Adipocyte (in vitro differentiated cells): ENCODE data around the gene RPS6KA1.
"Not testable (repeated sequence)": the region's sequence is repeated elsewhere in the genome, so short reads cannot be mapped to it uniquely, and the experiment has no call there.

ENCODE experiments used
- DNase-seq: peaks from one replicate; pipeline ENCODE4 v3.0.0-alpha.2; 2015; ENCODE audit warnings: low read depth
- H3K27me3 ChIP-seq: replicated peaks from 2 replicates; pipeline ENCODE4 v1.7.0; 2013; ENCODE audit warnings: mild to moderate bottlenecking, low read length, moderate library complexity; ENCODE audit not compliant: control insufficient read depth, insufficient read depth
- H3K36me3 ChIP-seq: 2 replicates; pipeline ENCODE4 v1.7.0; 2013; ENCODE audit warnings: low read length, mild to moderate bottlenecking, moderate library complexity; ENCODE audit not compliant: control insufficient read depth, insufficient read depth, severe bottlenecking
- H3K4me1 ChIP-seq: 2 replicates; pipeline ENCODE4 v1.7.0; 2013; ENCODE audit warnings: mild to moderate bottlenecking, low read length, moderate library complexity; ENCODE audit not compliant: control insufficient read depth, insufficient read depth
- H3K4me3 ChIP-seq: 2 replicates; pipeline ENCODE4 v1.7.0; 2013; ENCODE audit warnings: mild to moderate bottlenecking, low read length, moderate library complexity
- H3K9ac ChIP-seq: 2 replicates; pipeline ENCODE4 v1.7.0; 2013; ENCODE audit warnings: mild to moderate bottlenecking, low read length, moderate library complexity
- H3K9me3 ChIP-seq: 2 replicates; pipeline ENCODE4 v1.7.0; 2013; ENCODE audit warnings: mild to moderate bottlenecking, low read length, moderate library complexity; ENCODE audit not compliant: control insufficient read depth

The RPS6KA1 gene

GRCh38 chr1:26580116-26580515, 50.6 kb downstream of the RPS6KA1 start:
- Histone ChIP-seq H3K4me1 (peaks cover 29% of the 10 kb centered on the region), H3K9ac (no peak overlapping the region), H3K4me3 (no peak overlapping the region), H3K27me3 (no peaks in the 10 kb centered on the region), H3K9me3 (no peaks in the 10 kb centered on the region), H3K36me3 (no peaks in the 10 kb centered on the region)
- DNase-seq, result no peak

GRCh38 chr1:26581287-26581651, 51.7 kb downstream of the RPS6KA1 start:
- Histone ChIP-seq H3K4me1 (peaks cover 26% of the 10 kb centered on the region), H3K27me3 (no peaks in the 10 kb centered on the region), H3K9me3 (no peaks in the 10 kb centered on the region), H3K4me3 (no peak overlapping the region), H3K36me3 (no peaks in the 10 kb centered on the region), H3K9ac (no peak overlapping the region)
- DNase-seq, result no peak

GRCh38 chr1:26582053-26582835, 52.7 kb downstream of the RPS6KA1 start:
- peaks cover 26% of the 10 kb centered on the region for H3K4me1 ChIP-seq
- H3K4me3 ChIP-seq, result no peak overlapping the region
- DNase-seq, result no peak
- H3K9me3 ChIP-seq, result no peaks in the 10 kb centered on the region
- H3K9ac ChIP-seq, result no peak overlapping the region
- no peaks in the 10 kb centered on the region for H3K27me3 ChIP-seq
- H3K36me3 ChIP-seq, result no peaks in the 10 kb centered on the region

- Histone ChIP-seq H3K4me1 (peaks cover 26% of the 10 kb centered on the region), H3K4me3 (no peak overlapping the region), H3K9me3 (no peaks in the 10 kb centered on the region), H3K9ac (no peak overlapping the region), H3K36me3 (no peaks in the 10 kb centered on the region), H3K27me3 (no peaks in the 10 kb centered on the region)
- DNase-seq, result peak; percentile 62
Observed at GRCh38 chr1:26582836-26583460, 53.4 kb downstream of the RPS6KA1 start.

DNA sequence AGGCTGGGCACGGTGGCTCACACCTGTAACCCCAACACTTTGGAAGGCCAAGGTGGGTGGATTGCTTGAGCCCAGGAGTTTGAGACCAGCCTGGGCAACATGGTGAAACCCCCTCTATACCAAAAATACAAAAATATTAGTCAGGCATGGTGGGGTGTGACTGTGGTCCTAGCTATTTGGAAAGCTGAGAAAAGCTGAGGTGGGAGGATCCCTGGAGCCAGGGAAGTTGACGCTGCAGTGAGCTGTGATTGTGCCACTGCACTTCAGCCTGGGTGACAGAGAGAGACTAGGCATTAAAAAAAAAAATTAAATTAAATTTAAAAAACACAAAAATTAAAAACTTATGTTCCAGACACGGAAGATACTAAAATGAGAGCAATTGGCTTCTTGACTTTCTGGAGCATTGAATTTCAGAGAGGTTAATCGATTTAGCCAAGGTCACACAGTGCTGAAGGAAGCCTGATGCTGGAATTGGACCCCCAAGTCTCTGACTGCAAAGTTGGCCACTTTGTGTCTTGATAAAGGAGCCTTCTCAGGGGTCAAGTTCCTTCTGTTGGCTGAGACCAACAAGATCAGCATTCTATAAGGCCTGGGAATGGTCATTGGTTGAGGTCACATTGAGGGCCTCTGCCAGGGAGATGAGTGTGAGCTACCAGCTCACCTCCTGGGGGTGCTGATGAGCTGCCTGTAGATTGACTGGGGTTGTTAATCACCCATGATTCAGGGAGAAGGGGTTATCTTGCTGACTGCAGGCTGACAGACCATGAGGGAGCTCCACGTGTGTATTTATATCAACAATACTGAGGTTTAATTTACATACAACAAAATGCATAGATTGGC, 54.3 kb downstream of the RPS6KA1 start:
- no peaks in the 10 kb centered on the region for H3K27me3 ChIP-seq
- no peaks in the 10 kb centered on the region for H3K36me3 ChIP-seq
- H3K9me3 ChIP-seq, result peaks cover 5% of the 10 kb centered on the region
- no peak overlapping the region for H3K9ac ChIP-seq
- H3K4me1 ChIP-seq, result peaks cover 26% of the 10 kb centered on the region
- no peak overlapping the region for H3K4me3 ChIP-seq
- DNase-seq, result no peak

DNA sequence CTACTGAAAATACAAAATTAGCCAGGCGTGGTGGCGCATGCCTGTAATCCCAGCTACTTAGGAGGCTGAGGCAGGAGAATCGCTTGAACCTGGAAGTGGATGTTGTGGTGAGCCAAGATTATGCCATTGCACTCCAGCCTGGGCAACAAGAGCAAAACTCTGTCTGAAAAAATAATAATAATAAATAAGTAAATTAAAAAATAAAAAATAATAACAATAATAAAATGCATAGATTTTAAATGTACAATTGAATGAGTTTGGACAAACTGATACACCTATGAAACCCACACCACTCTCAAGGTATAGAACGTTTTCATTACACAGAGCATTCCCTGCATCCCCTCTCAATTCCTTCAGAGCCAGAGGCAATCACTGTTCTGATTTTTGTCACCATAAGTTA, 55.0 kb downstream of the RPS6KA1 start:
- not testable (repeated sequence) for DNase-seq, H3K9ac ChIP-seq, H3K27me3 ChIP-seq, H3K36me3 ChIP-seq, H3K9me3 ChIP-seq, H3K4me3 ChIP-seq
- H3K4me1 ChIP-seq, result peaks cover 26% of the 10 kb centered on the region

DNA sequence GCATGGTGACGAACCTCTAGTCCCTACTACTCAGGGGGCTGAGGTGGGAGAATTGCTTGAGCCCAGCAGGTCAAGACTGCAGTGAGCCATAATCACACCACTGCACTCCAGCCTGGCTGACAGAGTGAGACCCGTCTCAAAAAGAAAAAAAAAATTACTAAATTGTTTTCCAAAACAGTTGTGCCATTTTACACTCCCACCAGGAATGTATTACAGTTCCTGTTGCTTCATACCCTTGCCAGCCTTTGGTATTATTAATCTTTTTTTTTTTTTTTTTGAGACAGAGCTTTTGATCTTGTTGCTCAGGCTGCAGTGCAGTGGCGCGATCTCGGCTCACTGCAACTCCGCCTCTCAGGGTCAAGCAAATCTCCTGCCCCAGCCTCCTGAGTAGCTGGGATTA, 55.9 kb downstream of the RPS6KA1 start:
- peaks cover 26% of the 10 kb centered on the region for H3K4me1 ChIP-seq
- no peak overlapping the region for H3K4me3 ChIP-seq
- H3K36me3 ChIP-seq, result no peaks in the 10 kb centered on the region
- DNase-seq, result no peak
- peaks cover 7% of the 10 kb centered on the region for H3K9me3 ChIP-seq
- no peaks in the 10 kb centered on the region for H3K27me3 ChIP-seq
- H3K9ac ChIP-seq, result no peak overlapping the region

- H3K9me3 ChIP-seq, result peaks cover 7% of the 10 kb centered on the region
- H3K4me3 ChIP-seq, result no peak overlapping the region
- H3K4me1 ChIP-seq, result no peaks in the 10 kb centered on the region
- H3K9ac ChIP-seq, result no peak overlapping the region
- no peak for DNase-seq
- H3K27me3 ChIP-seq, result no peaks in the 10 kb centered on the region
- no peaks in the 10 kb centered on the region for H3K36me3 ChIP-seq
Observed at GRCh38 chr1:26593385-26593784, 63.8 kb downstream of the RPS6KA1 start.

DNA sequence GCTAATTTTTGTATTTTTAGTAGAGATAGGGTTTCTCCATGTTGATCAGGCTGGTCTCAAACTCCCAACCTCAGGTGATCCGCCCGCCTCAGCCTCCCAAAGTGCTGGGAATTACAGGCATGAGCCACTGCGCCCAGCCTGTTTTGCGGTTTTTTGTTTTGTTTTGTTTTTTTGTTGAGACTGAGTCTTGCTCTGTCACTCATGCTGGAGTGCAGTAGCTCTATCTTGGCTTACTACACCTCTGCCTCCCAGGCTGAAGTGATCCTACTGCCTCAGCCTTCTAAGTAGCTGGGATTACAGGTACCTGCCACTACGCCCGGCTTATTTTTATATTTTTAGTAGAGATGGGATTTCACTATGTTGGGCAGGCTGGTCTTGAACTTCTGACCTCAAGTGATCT, 65.0 kb downstream of the RPS6KA1 start:
- not testable (repeated sequence) for H3K9ac ChIP-seq, H3K4me1 ChIP-seq, H3K9me3 ChIP-seq, H3K36me3 ChIP-seq, H3K27me3 ChIP-seq, DNase-seq, H3K4me3 ChIP-seq

DNA sequence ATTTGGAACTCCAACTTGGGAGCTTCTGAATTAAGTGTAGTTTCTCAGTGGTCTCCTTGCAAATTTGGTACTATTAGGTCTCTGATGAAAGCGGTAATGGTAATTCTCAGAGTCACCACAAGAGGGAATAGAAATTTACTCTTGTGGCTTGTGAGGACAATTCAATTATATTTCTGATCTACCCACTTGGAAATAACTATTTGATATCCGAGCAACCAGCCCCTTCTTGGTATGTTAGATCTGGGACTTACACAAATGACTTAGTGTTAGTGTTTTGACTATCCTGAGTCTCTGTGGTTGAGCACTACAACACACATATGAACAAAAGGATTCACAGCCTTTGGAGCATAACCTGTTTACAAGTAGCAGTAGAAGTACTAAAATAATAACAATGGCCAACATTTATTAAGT, 68.1 kb downstream of the RPS6KA1 start:
- Histone ChIP-seq H3K27me3 (no peaks in the 10 kb centered on the region), H3K4me1 (peaks cover 3% of the 10 kb centered on the region), H3K9ac (no peak overlapping the region), H3K36me3 (no peaks in the 10 kb centered on the region), H3K4me3 (no peak overlapping the region), H3K9me3 (no peaks in the 10 kb centered on the region)
- DNase-seq, result peak; percentile 83

GRCh38 chr1:26598890-26599289, 69.3 kb downstream of the RPS6KA1 start:
- no peaks in the 10 kb centered on the region for H3K36me3 ChIP-seq
- H3K27me3 ChIP-seq, result no peaks in the 10 kb centered on the region
- no peak for DNase-seq
- H3K4me3 ChIP-seq, result no peak overlapping the region
- no peaks in the 10 kb centered on the region for H3K9me3 ChIP-seq
- H3K4me1 ChIP-seq, result peaks cover 12% of the 10 kb centered on the region
- H3K9ac ChIP-seq, result no peak overlapping the region
